ENCODE data around the gene RAD51AP2. TPM values are rescaled to one million over a fixed set of nuclear protein-coding genes. Genes with fewer than 3 reads are reported as not detected.

The RAD51AP2 gene
- polyA plus RNA-seq, 1 of the 3 experiments (the other 2 are of a cell fraction): not detected

GRCh38 chr2:17555150-17555549, 36.9 kb upstream of the RAD51AP2 start:
- Histone ChIP-seq H4K20me1 (ENCODE audit: insufficient read depth) (no peaks in the 10 kb centered on the region), H3K4me3 (ENCODE audit: low read depth in 2 of 2, low read length in 1 of 2) (no peak overlapping the region), H3K9ac (no peak overlapping the region), H3K36me3 (replicated peaks in 1 of 2; ENCODE audit: control insufficient read depth in 1 of 2, insufficient read depth in 2 of 2, low read length in 1 of 2) (no peaks in the 10 kb centered on the region), H3K27me3 (ENCODE audit: insufficient read depth) (no peaks in the 10 kb centered on the region), H2AFZ (ENCODE audit: low read depth) (no peak overlapping the region), H3K9me2 (no peaks in the 10 kb centered on the region), H3K4me2 (no peak overlapping the region), H3K9me3 (no peaks in the 10 kb centered on the region), H3F3A (replicated peaks; ENCODE audit: insufficient read depth) (no peaks in the 10 kb centered on the region), H3K4me1 (ENCODE audit: control insufficient read depth in 1 of 2, insufficient read depth in 2 of 2, low read depth in 1 of 2, low read length in 1 of 2) (no peaks in the 10 kb centered on the region), H3K27ac (ENCODE audit: low read depth in 2 of 2, low read length in 1 of 2) (no peak overlapping the region), H3K79me2 (ENCODE audit: insufficient read depth) (no peaks in the 10 kb centered on the region)
- DNase-seq: no peak
- 45% methylated on average over 1 of the region's 1 CpG for WGBS (ENCODE audit: low lambda C conversion rate)
- POLR2A ChIA-PET: no interaction called here
- TF ChIP-seq RXRA (IDR thresholded peaks at IDR 0.05; ENCODE audit: borderline replicate concordance, low read depth) (no peak), RCOR1 (IDR thresholded peaks at IDR 0.05; ENCODE audit: low read length) (no peak), EP300 (IDR thresholded peaks at IDR 0.05; ENCODE audit: borderline replicate concordance in 1 of 2, low read depth in 1 of 2, low read length in 1 of 2) (no peak), SMC3 (IDR thresholded peaks at IDR 0.05; ENCODE audit: low read depth, low read length) (no peak), JUND (IDR thresholded peaks at IDR 0.05) (no peak), USF1 (IDR thresholded peaks at IDR 0.05; ENCODE audit: borderline replicate concordance, low read depth) (no peak), TAF1 (IDR thresholded peaks at IDR 0.05; ENCODE audit: borderline replicate concordance, low read depth, low read length) (no peak), MXI1 (IDR thresholded peaks at IDR 0.05; ENCODE audit: low read depth, low read length) (no peak), RAD21 (IDR thresholded peaks at IDR 0.05; ENCODE audit: low read length) (no peak), SIN3A (IDR thresholded peaks at IDR 0.05; ENCODE audit: borderline replicate concordance, low read depth, low read length) (no peak), USF2 (IDR thresholded peaks at IDR 0.05; ENCODE audit: borderline replicate concordance, low read depth, low read length) (no peak), FOXM1 (IDR thresholded peaks at IDR 0.05; ENCODE audit: low read depth) (no peak), YY1 (IDR thresholded peaks at IDR 0.05; ENCODE audit: low read depth) (no peak), REST (IDR thresholded peaks at IDR 0.05; ENCODE audit: low read depth, low read length) (no peak)
- CTCF ChIA-PET: interaction anchor here (1.4 kb wide), 1 partner anchor 15 kb away, joined by 3 read pairs; the partner anchor contains the start of gene VSNL1
